Measurements from ENCODE around the gene PPTC7.
"Not testable (repeated sequence)": the region's sequence is repeated elsewhere in the genome, so short reads cannot be mapped to it uniquely, and the experiment has no call there.

The PPTC7 gene

DNA sequence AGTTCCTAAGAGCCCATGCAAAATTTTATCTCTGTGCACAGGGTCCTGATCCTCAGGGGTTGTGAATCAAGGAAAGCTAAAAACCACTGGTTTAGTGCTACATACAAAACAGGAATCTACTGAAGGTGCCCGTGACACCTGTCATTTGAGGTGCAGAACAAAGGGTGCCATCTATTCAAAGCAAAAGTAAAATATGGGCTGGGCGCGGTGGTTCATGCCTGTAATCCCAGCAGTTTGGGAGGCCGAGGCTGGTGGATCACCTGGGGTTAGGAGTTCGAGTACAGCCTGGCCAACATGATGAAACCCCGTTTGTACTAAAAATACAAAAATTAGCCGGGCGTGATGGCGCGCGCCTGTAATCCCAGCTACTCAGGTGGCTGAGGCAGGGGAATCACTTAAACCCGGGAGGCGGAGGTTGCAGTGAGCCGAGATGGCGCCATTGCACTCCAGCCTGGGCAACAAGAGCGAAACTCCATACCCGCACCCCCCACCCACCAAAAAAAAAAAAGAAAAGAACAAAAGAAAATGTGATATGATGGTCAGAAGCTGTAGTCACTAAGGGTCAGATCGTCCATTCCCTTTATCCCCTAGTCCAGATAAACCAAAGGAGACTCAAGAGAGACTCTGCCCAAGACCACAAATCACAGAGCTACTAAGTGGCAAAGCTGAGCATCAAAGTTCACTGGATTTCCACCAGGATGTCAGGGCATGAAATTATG is 3.4 kb downstream of the PPTC7 start:
- H3K27me3 ChIP-seq (ENCODE audit: control insufficient read depth, insufficient read depth, low read length), result no peaks in the 10 kb centered on the region
- no peaks in the 10 kb centered on the region for H3K36me3 ChIP-seq (ENCODE audit: control insufficient read depth, insufficient read depth, low read length)
- peaks cover 5% of the 10 kb centered on the region for H3K4me1 ChIP-seq (ENCODE audit: control insufficient read depth, insufficient read depth, low read length)
- no peak overlapping the region for H3K9ac ChIP-seq (ENCODE audit: low read depth, low read length)
- no peaks in the 10 kb centered on the region for H3K9me3 ChIP-seq (ENCODE audit: control insufficient read depth, insufficient read depth, low read length)
- H3K4me3 ChIP-seq (ENCODE audit: low read depth, low read length), result peak overlapping the region; percentile 3

DNA sequence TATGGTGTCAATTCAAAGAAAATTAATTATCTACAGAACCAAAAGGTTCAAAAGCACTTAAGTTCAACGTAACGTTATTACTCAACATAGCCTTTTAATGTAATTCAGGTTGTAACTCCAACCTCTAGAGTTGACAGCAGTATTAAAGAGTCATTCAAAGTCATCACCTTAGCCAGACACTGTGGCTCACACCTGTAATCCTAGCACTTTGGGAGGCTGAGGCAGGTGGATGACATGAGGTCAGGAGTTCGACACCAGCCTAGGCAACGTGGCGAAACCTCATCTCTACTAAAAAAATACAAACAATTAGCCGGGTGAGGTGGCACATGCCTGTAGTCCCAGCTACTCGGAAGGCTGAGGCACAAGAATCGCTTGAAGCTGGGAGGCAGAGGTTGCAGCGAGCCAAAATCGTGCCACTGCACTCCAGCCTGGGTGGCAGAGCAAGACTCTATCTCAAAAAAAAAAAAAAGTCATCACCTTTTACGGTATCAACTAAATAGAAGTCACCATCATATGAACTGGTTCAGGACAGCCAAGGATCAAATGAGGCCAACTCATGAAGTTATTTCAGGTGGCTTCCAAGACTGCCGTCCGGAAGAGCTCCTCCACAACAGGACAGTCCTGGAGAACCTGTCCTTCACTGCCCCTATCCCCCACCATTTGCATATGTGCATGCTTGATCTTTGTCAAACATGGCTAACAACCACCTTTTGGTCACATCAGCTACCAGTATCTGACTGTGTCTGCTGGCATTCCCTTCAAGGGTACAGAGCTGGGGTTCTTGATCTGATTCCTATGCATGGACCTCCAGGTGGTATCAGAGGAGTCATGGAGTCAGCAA is 4.2 kb downstream of the PPTC7 start:
- H3K9ac ChIP-seq (ENCODE audit: low read depth, low read length), result no peak overlapping the region
- H3K4me1 ChIP-seq (ENCODE audit: control insufficient read depth, insufficient read depth, low read length), result peaks cover 5% of the 10 kb centered on the region
- H3K9me3 ChIP-seq (ENCODE audit: control insufficient read depth, insufficient read depth, low read length), result no peaks in the 10 kb centered on the region
- H3K4me3 ChIP-seq (ENCODE audit: low read depth, low read length), result peak overlapping the region; percentile 3
- H3K27me3 ChIP-seq (ENCODE audit: control insufficient read depth, insufficient read depth, low read length), result no peaks in the 10 kb centered on the region
- H3K36me3 ChIP-seq (ENCODE audit: control insufficient read depth, insufficient read depth, low read length), result no peaks in the 10 kb centered on the region

GRCh38 chr12:110577864-110578693 is 5.0 kb downstream of the PPTC7 start:
- Histone ChIP-seq H3K4me3 (ENCODE audit: low read depth, low read length) (no peak overlapping the region), H3K4me1 (ENCODE audit: control insufficient read depth, insufficient read depth, low read length) (peaks cover 5% of the 10 kb centered on the region), H3K27me3 (ENCODE audit: control insufficient read depth, insufficient read depth, low read length) (no peaks in the 10 kb centered on the region), H3K36me3 (ENCODE audit: control insufficient read depth, insufficient read depth, low read length) (no peaks in the 10 kb centered on the region), H3K9me3 (ENCODE audit: control insufficient read depth, insufficient read depth, low read length) (no peaks in the 10 kb centered on the region), H3K9ac (ENCODE audit: low read depth, low read length) (no peak overlapping the region)

- H3K36me3 ChIP-seq (ENCODE audit: control insufficient read depth, insufficient read depth, low read length), result no peaks in the 10 kb centered on the region
- H3K9me3 ChIP-seq (ENCODE audit: control insufficient read depth, insufficient read depth, low read length), result peaks cover 6% of the 10 kb centered on the region
- H3K27me3 ChIP-seq (ENCODE audit: control insufficient read depth, insufficient read depth, low read length), result no peaks in the 10 kb centered on the region
- H3K9ac ChIP-seq (ENCODE audit: low read depth, low read length), result no peak overlapping the region
- H3K4me3 ChIP-seq (ENCODE audit: low read depth, low read length), result no peak overlapping the region
- H3K4me1 ChIP-seq (ENCODE audit: control insufficient read depth, insufficient read depth, low read length), result peaks cover 5% of the 10 kb centered on the region
Observed at GRCh38 chr12:110576504-110576903, 6.6 kb downstream of the PPTC7 start.

DNA sequence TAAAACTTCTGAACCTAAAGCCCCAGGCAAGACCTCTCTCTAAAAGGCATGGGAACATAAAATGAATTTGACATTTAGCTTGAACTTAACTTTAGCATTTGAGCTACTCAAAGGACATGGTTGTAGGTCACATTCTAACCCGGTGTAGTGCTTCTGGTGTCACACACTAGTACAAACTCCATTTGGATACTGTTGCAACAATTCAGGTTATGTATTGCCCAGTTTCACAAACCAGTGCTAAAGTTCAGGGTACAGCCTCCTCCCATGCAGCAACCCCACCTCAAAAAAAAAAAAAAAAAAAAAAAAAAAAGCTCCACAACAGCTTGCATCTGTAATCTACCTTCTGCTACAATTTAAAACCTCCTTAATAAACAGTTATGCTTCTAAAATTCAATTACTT is 7.8 kb downstream of the PPTC7 start:
- no peak overlapping the region for H3K4me3 ChIP-seq (ENCODE audit: low read depth, low read length)
- no peaks in the 10 kb centered on the region for H3K36me3 ChIP-seq (ENCODE audit: control insufficient read depth, insufficient read depth, low read length)

DNA sequence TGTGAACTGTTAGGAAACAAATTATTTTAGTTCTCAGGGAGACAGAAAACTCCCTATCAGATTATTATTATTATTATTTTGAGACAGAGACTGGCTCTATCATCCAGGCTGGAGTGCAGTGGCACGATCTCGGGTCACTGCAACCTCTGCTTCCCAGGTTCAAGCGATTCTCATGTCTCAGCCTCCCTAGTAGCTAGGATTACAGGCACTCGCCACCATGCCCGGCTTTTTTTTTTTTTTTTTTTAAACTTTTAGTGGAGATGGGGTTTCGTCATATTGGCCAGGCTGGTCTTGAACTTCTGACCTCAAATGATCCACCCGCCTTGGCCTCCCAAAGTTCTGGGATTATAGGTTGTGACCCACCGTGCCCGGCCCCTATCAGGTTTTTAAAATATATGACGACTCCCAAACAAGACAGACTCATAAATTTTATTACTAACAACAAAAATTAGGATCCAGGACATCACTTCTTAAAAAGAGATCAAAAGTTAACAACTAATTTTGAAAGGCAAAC is 8.3 kb downstream of the PPTC7 start:
- H3K9me3 ChIP-seq (ENCODE audit: control insufficient read depth, insufficient read depth, low read length); H3K9ac ChIP-seq (ENCODE audit: low read depth, low read length); H3K4me1 ChIP-seq (ENCODE audit: control insufficient read depth, insufficient read depth, low read length); H3K4me3 ChIP-seq (ENCODE audit: low read depth, low read length); H3K36me3 ChIP-seq (ENCODE audit: control insufficient read depth, insufficient read depth, low read length); H3K27me3 ChIP-seq (ENCODE audit: control insufficient read depth, insufficient read depth, low read length): not testable (repeated sequence)

More for the DNA sequence above, 7.8 kb downstream of the PPTC7 start:
- Histone ChIP-seq H3K9ac (ENCODE audit: low read depth, low read length) (no peak overlapping the region), H3K4me1 (ENCODE audit: control insufficient read depth, insufficient read depth, low read length) (peaks cover 5% of the 10 kb centered on the region), H3K27me3 (ENCODE audit: control insufficient read depth, insufficient read depth, low read length) (no peaks in the 10 kb centered on the region), H3K9me3 (ENCODE audit: control insufficient read depth, insufficient read depth, low read length) (peaks cover 8% of the 10 kb centered on the region)

DNA sequence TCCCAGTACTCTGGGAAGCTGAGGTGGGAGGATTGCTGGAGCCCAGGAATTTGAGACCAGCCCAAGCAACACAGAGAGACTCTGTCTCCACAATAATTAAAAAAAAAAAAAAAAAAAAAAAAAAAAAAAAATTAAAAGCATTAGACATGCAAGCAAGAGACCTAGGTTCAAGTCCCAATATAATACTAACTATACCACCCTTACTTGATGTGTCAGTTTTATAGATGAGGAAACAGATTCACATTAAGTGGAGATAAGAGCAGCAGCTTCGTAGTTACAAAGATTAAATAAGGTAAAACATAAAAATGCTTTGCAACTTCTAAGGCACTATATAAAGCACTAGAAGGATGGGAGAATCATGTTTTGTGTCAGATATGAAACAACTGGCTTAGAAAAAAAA is 9.1 kb downstream of the PPTC7 start:
- no peak overlapping the region for H3K9ac ChIP-seq (ENCODE audit: low read depth, low read length)
- H3K4me1 ChIP-seq (ENCODE audit: control insufficient read depth, insufficient read depth, low read length), result no peaks in the 10 kb centered on the region
- no peaks in the 10 kb centered on the region for H3K27me3 ChIP-seq (ENCODE audit: control insufficient read depth, insufficient read depth, low read length)
- H3K9me3 ChIP-seq (ENCODE audit: control insufficient read depth, insufficient read depth, low read length), result peaks cover 8% of the 10 kb centered on the region
- no peak overlapping the region for H3K4me3 ChIP-seq (ENCODE audit: low read depth, low read length)
- H3K36me3 ChIP-seq (ENCODE audit: control insufficient read depth, insufficient read depth, low read length), result no peaks in the 10 kb centered on the region

DNA sequence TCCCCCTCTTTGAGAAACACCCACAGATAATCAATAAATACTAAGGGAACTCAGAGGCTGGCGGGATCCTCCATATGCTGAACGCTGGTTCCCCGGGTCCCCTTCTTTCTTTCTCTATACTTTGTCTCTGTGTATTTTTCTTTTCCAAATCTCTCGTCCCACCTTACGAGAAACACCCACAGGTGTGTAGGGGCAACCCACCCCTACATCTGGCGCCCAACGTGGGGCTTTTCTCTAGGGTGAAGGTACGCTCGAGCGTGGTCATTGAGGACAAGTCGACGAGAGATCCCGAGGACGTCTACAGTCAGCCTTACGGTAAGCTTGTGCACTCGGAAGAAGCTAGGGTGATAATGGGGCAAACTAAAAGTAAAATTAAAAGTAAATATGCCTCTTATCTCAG is 12.3 kb downstream of the PPTC7 start:
- H3K9ac ChIP-seq (ENCODE audit: low read depth, low read length); H3K4me1 ChIP-seq (ENCODE audit: control insufficient read depth, insufficient read depth, low read length); H3K36me3 ChIP-seq (ENCODE audit: control insufficient read depth, insufficient read depth, low read length); H3K4me3 ChIP-seq (ENCODE audit: low read depth, low read length); H3K9me3 ChIP-seq (ENCODE audit: control insufficient read depth, insufficient read depth, low read length); H3K27me3 ChIP-seq (ENCODE audit: control insufficient read depth, insufficient read depth, low read length): not testable (repeated sequence)

DNA sequence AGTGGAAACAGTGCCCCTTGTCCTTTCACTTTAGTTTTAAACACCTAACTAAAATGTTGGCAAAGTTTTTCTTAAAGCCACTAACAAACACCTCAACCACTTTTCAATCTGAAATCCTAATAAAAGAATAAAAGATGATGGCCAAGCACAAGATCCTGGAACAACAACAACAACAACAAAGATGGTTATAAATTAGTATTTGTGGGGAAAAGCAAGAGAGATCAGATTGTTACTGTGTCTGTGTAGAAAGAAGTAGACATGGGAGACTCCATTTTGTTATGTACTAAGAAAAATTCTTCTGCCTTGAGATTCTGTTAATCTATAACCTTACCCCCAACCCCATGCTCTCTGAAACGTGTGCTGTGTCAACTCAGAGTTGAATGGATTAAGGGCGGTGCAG is 13.3 kb downstream of the PPTC7 start:
- H3K9me3 ChIP-seq (ENCODE audit: control insufficient read depth, insufficient read depth, low read length); H3K27me3 ChIP-seq (ENCODE audit: control insufficient read depth, insufficient read depth, low read length); H3K4me1 ChIP-seq (ENCODE audit: control insufficient read depth, insufficient read depth, low read length); H3K4me3 ChIP-seq (ENCODE audit: low read depth, low read length); H3K9ac ChIP-seq (ENCODE audit: low read depth, low read length); H3K36me3 ChIP-seq (ENCODE audit: control insufficient read depth, insufficient read depth, low read length): not testable (repeated sequence)

- H3K4me3 ChIP-seq (ENCODE audit: low read depth, low read length), result no peak overlapping the region
- H3K9me3 ChIP-seq (ENCODE audit: control insufficient read depth, insufficient read depth, low read length), result peaks cover 8% of the 10 kb centered on the region
- no peaks in the 10 kb centered on the region for H3K36me3 ChIP-seq (ENCODE audit: control insufficient read depth, insufficient read depth, low read length)
- H3K27me3 ChIP-seq (ENCODE audit: control insufficient read depth, insufficient read depth, low read length), result no peaks in the 10 kb centered on the region
- peaks cover 3% of the 10 kb centered on the region for H3K4me1 ChIP-seq (ENCODE audit: control insufficient read depth, insufficient read depth, low read length)
- no peak overlapping the region for H3K9ac ChIP-seq (ENCODE audit: low read depth, low read length)
Observed at GRCh38 chr12:110568752-110569151, 14.4 kb downstream of the PPTC7 start.

GRCh38 chr12:110566993-110567392 is 16.1 kb downstream of the PPTC7 start:
- H3K27me3 ChIP-seq (ENCODE audit: control insufficient read depth, insufficient read depth, low read length), result no peaks in the 10 kb centered on the region
- no peak overlapping the region for H3K4me3 ChIP-seq (ENCODE audit: low read depth, low read length)
- H3K4me1 ChIP-seq (ENCODE audit: control insufficient read depth, insufficient read depth, low read length), result peaks cover 3% of the 10 kb centered on the region
- H3K36me3 ChIP-seq (ENCODE audit: control insufficient read depth, insufficient read depth, low read length), result no peaks in the 10 kb centered on the region
- H3K9ac ChIP-seq (ENCODE audit: low read depth, low read length), result no peak overlapping the region
- peaks cover 4% of the 10 kb centered on the region for H3K9me3 ChIP-seq (ENCODE audit: control insufficient read depth, insufficient read depth, low read length)
